Fibroblast of lung (primary cell): ENCODE data around the gene NEUROG1. TPM values are rescaled to one million over a fixed set of nuclear protein-coding genes. Genes with fewer than 3 reads are reported as not detected.

Experiments used
- DNase-seq, 2 donors: peaks; one replicate each; pipeline versions ENCODE4 v3.0.0 to v3.0.0-alpha.2; 2010; ENCODE audit warnings: low read depth in 2 of 2
- H2AFZ ChIP-seq: 2 replicates; pipeline ENCODE4 v1.5.1; 2012; ENCODE audit warnings: low read length, control low read depth, inconsistent platforms
- H3K27ac ChIP-seq: 2 replicates; pipeline ENCODE4 v1.5.1; 2011; ENCODE audit warnings: low read length, control low read depth; ENCODE audit not compliant: insufficient read depth
- H3K27me3 ChIP-seq: 2 replicates; pipeline ENCODE4 v1.5.1; 2011; ENCODE audit warnings: mild to moderate bottlenecking, low read length; ENCODE audit not compliant: control insufficient read depth, insufficient read depth
- H3K36me3 ChIP-seq: 2 replicates; pipeline ENCODE4 v1.5.1; 2011; ENCODE audit warnings: low read length; ENCODE audit not compliant: control insufficient read depth, insufficient read depth
- H3K4me1 ChIP-seq: 2 replicates; pipeline ENCODE4 v1.5.1; 2011; ENCODE audit warnings: low read length; ENCODE audit not compliant: control insufficient read depth, insufficient read depth; ENCODE audit errors: extremely low read depth
- H3K4me2 ChIP-seq: 2 replicates; pipeline ENCODE4 v1.5.1; 2011; ENCODE audit warnings: low read length, control low read depth; ENCODE audit not compliant: insufficient read depth; ENCODE audit errors: extremely low read depth
- H3K4me3 ChIP-seq, 4 experiments: fragments of 200-600 bp in 1 of 4; sonication (generic) in 1 of 4; replicated peaks in 1 of 4; 2 replicates each; pipeline ENCODE4 v1.5.1; 2011 to 2016; ENCODE audit warnings: low read length in 4 of 4, low read depth in 3 of 4, mild to moderate bottlenecking in 3 of 4, control low read depth in 2 of 4, inconsistent platforms in 1 of 4, mixed read lengths in 1 of 4; ENCODE audit not compliant: insufficient read depth in 1 of 4; ENCODE audit errors: control extremely low read depth in 1 of 4
- H3K79me2 ChIP-seq: 2 replicates; pipeline ENCODE4 v1.5.1; 2012; ENCODE audit warnings: mild to moderate bottlenecking, low read length, inconsistent platforms; ENCODE audit not compliant: control insufficient read depth, insufficient read depth
- H3K9ac ChIP-seq: 2 replicates; pipeline ENCODE4 v1.5.1; 2011; ENCODE audit warnings: mild to moderate bottlenecking, low read length, control low read depth; ENCODE audit not compliant: insufficient read depth
- H3K9me3 ChIP-seq: 2 replicates; pipeline ENCODE4 v1.5.1; 2012; ENCODE audit warnings: low read depth, low read length; ENCODE audit not compliant: control insufficient read depth, insufficient read depth
- H4K20me1 ChIP-seq: 2 replicates; pipeline ENCODE4 v1.5.1; 2011; ENCODE audit warnings: low read length; ENCODE audit not compliant: control insufficient read depth, insufficient read depth; ENCODE audit errors: extremely low read depth
- EZH2 ChIP-seq: IDR thresholded peaks from 2 replicates; pipeline ENCODE4 v1.5.1; 2012; ENCODE audit warnings: low read length, control low read depth, mild to moderate bottlenecking; ENCODE audit errors: missing control alignments
- polyA plus RNA-seq, 2 donors: library from polyadenylated mRNA; depleted of rRNA in 1 of 2; stranded (reverse) in 1 of 2; unstranded in 1 of 2; fragments of >200 nt; gene quantifications; 2 replicates each; pipeline ENCODE4 v1.2.1, GENCODE V29; 2011 to 2012; ENCODE audit warnings: missing spikeins in 1 of 2
- total RNA-seq: library from RNA; depleted of rRNA; stranded (reverse); fragments of >200 nt; gene quantifications from 2 replicates; pipeline ENCODE4 v1.2.1, GENCODE V29; 2014
- TF ChIP-seq, protein P1 (sequence below), 2 donors: IDR thresholded peaks in 1 of 2; conservative IDR thresholded peaks in 1 of 2; 1 replicate in 1 of 2; 2 replicates in 1 of 2; pipeline ENCODE4 v1.5.1; 2011 to 2012; ENCODE audit warnings: low read length in 2 of 2, control low read depth in 1 of 2, inconsistent platforms in 1 of 2, low read depth in 1 of 2, mild to moderate bottlenecking in 1 of 2

NEUROG1 gene
- total and polyA plus RNA-seq, 2 donors (not counting 1 experiment from before 2014, with no cell fraction given) = not detected

DNA sequence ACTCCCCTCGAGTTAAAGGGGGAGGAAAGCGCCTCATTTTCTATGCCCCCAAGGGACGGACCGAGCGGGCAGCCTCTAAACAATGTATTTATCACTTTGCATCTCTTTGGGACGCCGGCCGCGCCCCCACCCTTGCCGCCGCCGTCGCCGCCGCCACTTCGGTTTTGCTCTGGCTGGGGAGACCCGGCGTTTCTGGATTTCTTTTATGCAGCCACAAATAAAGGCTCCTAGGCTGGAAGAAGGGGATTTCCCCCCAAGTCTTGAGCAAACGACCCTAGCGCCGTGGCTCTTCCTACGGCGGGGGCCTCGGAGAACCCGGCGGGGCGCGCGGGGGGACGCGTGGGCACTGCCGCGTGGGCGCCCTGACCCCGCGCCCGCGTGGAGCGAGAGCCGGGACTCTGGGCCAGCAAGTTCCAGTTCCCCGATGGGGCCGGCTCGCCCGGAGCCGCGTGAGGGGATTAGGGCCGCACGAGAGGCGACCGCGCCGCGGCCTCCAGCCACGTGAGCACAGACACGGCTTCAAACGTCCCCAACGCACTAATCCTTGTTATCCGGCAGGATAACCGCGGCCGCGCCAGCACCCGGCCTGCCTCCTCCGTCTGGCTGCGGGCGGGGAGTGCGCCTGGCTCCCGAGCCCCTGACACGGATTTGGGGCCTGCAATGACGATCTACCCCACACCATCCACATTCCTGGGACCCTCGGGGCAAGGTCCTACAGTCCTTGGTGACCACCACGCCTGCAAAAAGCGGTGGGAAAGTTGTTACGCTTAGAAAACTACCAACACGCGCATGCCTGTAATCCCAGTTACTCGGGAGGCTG, 7.9 kb upstream of the NEUROG1 start:
- Histone ChIP-seq H3K4me3 (peak overlapping the region; percentile 21 to 48 (median 22)), H3K36me3 (no peaks in the 10 kb centered on the region), H4K20me1 (no peaks in the 10 kb centered on the region), H3K79me2 (no peaks in the 10 kb centered on the region), H3K27me3 (peaks cover 55% of the 10 kb centered on the region), H3K9ac (no peak overlapping the region), H3K9me3 (no peaks in the 10 kb centered on the region), H2AFZ (no peak overlapping the region), H3K4me1 (no peaks in the 10 kb centered on the region), H3K4me2 (peak overlapping the region; percentile 75), H3K27ac (no peak overlapping the region)
- no peak for DNase-seq
- TF ChIP-seq EZH2 = peak; percentile 77
- TF ChIP-seq, protein P1, sequence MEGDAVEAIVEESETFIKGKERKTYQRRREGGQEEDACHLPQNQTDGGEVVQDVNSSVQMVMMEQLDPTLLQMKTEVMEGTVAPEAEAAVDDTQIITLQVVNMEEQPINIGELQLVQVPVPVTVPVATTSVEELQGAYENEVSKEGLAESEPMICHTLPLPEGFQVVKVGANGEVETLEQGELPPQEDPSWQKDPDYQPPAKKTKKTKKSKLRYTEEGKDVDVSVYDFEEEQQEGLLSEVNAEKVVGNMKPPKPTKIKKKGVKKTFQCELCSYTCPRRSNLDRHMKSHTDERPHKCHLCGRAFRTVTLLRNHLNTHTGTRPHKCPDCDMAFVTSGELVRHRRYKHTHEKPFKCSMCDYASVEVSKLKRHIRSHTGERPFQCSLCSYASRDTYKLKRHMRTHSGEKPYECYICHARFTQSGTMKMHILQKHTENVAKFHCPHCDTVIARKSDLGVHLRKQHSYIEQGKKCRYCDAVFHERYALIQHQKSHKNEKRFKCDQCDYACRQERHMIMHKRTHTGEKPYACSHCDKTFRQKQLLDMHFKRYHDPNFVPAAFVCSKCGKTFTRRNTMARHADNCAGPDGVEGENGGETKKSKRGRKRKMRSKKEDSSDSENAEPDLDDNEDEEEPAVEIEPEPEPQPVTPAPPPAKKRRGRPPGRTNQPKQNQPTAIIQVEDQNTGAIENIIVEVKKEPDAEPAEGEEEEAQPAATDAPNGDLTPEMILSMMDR (conservative IDR thresholded peaks at IDR 0.05 in 1 of 2, IDR thresholded peaks at IDR 0.05 in 1 of 2; ENCODE audit: low read depth in 1 of 2, low read length in 2 of 2) = no peak

DNA sequence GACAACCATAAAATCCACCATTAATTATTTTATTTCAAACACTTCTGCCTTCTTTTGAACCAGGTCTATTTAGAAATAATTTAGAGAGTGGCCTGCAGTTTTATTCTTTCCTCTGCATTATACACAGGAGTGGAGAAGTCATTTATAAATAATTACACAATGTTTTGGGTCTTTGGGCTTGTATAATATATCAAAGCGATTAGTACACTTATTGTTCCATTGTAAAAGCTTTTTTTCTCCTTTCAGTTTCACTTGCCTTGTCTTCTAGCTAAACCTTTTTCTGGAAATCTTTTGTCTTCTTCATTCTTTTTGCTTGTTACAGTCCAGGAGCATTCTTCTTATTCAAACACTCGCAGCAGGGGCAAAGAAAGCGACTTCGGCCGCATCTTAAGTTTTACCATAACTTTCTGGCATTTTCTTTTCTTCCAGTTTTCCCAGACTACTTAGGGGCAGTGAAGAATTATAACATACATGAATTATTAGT, 7.3 kb upstream of the NEUROG1 start:
- peak overlapping the region; percentile 75 for H3K4me2 ChIP-seq
- H3K27ac ChIP-seq = no peak overlapping the region
- H3K9me3 ChIP-seq = no peaks in the 10 kb centered on the region
- H3K36me3 ChIP-seq = no peaks in the 10 kb centered on the region
- H3K4me3 ChIP-seq = peak overlapping the region in 1 of 4 experiments; percentile 48
- H2AFZ ChIP-seq = no peak overlapping the region
- H3K9ac ChIP-seq = no peak overlapping the region
- no peaks in the 10 kb centered on the region for H4K20me1 ChIP-seq
- H3K79me2 ChIP-seq = no peaks in the 10 kb centered on the region
- peaks cover 57% of the 10 kb centered on the region for H3K27me3 ChIP-seq
- no peaks in the 10 kb centered on the region for H3K4me1 ChIP-seq
- DNase-seq = no peak
- TF ChIP-seq, protein P1 (conservative IDR thresholded peaks at IDR 0.05 in 1 of 2, IDR thresholded peaks at IDR 0.05 in 1 of 2; ENCODE audit: low read depth in 1 of 2, low read length in 2 of 2) = no peak
- TF ChIP-seq EZH2 = peak; percentile 66

DNA sequence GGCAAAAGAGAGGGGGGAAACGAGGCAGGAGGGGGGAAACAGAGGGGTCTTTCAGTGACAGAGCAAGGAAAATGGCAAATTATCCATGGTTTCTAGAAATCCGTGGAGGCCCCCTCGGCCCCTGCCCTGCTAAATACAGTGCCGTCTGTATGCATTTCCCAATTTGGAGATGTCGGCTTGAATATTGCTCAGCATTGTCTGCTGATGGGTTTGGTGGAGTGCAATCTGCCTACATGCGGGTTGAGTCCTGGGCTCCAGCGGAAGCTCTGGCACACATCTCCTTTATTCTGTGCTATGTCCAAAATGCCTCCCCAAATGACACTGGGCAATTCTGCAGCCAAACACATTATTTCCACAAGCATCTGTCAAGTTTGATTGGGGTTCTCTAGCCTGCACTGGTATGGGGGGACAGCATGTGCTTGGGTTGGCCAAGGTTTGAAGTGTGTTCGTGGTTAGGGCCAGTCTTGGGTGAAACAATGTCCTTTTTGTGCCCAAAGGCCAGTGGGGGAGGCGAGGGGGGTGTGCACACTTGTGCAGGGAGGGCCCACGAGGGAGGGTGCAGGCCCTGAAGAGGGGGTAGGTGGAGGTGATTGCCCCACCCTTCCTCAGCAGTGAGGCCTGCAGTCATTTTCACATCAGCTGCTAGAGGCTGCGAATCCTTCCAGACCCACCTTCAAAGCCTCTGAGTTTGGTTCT, 6.2 kb upstream of the NEUROG1 start:
- Histone ChIP-seq H3K36me3 (no peaks in the 10 kb centered on the region), H3K4me2 (no peak overlapping the region), H4K20me1 (no peaks in the 10 kb centered on the region), H3K9me3 (no peaks in the 10 kb centered on the region), H3K79me2 (no peaks in the 10 kb centered on the region), H3K4me3 (no peak overlapping the region), H3K27ac (no peak overlapping the region), H2AFZ (no peak overlapping the region), H3K9ac (no peak overlapping the region), H3K27me3 (peaks cover 58% of the 10 kb centered on the region), H3K4me1 (no peaks in the 10 kb centered on the region)
- DNase-seq = no peak
- no peak for TF ChIP-seq EZH2
- TF ChIP-seq, protein P1 (conservative IDR thresholded peaks at IDR 0.05 in 1 of 2, IDR thresholded peaks at IDR 0.05 in 1 of 2; ENCODE audit: low read depth in 1 of 2, low read length in 2 of 2) = no peak
